PFSK-1 (cell line): ENCODE results near the gene IP6K1.

Source experiments
- FOXP2 ChIP-seq: optimal IDR thresholded peaks from 2 replicates; pipeline ENCODE3; 2011; ENCODE audit warnings: borderline replicate concordance, control low read depth, inconsistent platforms; ENCODE audit not compliant: insufficient read depth; ENCODE audit errors: extremely low read length, extremely low read depth
- POLR2AphosphoS5 ChIP-seq: IDR thresholded peaks from 2 replicates; pipeline ENCODE4 v1.6.1; 2012; ENCODE audit warnings: low read depth, mild to moderate bottlenecking, control low read depth, low read length, moderate library complexity
- REST ChIP-seq, 2 experiments: IDR thresholded peaks; 2 replicates each; pipeline versions ENCODE4 v1.6.1 to v1.8.0; 2011 to 2012; ENCODE audit warnings: low read depth in 2 of 2, low read length in 2 of 2, control low read depth in 1 of 2, inconsistent platforms in 1 of 2, mild to moderate bottlenecking in 1 of 2, moderate library complexity in 1 of 2; ENCODE audit not compliant: insufficient read depth in 1 of 2
- SIN3A ChIP-seq: IDR thresholded peaks from 2 replicates; pipeline ENCODE4 v1.6.1; 2012; ENCODE audit warnings: mild to moderate bottlenecking, low read length, moderate library complexity, borderline replicate concordance; ENCODE audit not compliant: insufficient read depth
- TAF1 ChIP-seq: IDR thresholded peaks from 2 replicates; pipeline ENCODE4 v1.6.1; 2012; ENCODE audit warnings: low read length, control low read depth, borderline replicate concordance; ENCODE audit not compliant: insufficient read depth

IP6K1 gene

GRCh38 chr3:49683162-49683561 is 103.2 kb downstream of the IP6K1 start:
- TF ChIP-seq POLR2AphosphoS5 (no peak), FOXP2 (no peak), SIN3A (no peak)

GRCh38 chr3:49681543-49681942 is 104.8 kb downstream of the IP6K1 start:
- TF ChIP-seq REST (IDR thresholded peaks at IDR 0.05; ENCODE audit: insufficient read depth in 1 of 2, low read depth in 2 of 2, low read length in 2 of 2) (no peak), POLR2AphosphoS5 (no peak), TAF1 (no peak), SIN3A (no peak), FOXP2 (no peak)

- TF ChIP-seq REST (IDR thresholded peaks at IDR 0.05; ENCODE audit: insufficient read depth in 1 of 2, low read depth in 2 of 2, low read length in 2 of 2), result no peak
- no peak for TF ChIP-seq FOXP2
- TF ChIP-seq TAF1, result no peak
- no peak for TF ChIP-seq SIN3A
- no peak for TF ChIP-seq POLR2AphosphoS5
Measured at GRCh38 chr3:49681232-49681522, 105.2 kb downstream of the IP6K1 start.

- TF ChIP-seq POLR2AphosphoS5 (no peak), TAF1 (no peak), FOXP2 (no peak), SIN3A (no peak), REST (IDR thresholded peaks at IDR 0.05; ENCODE audit: insufficient read depth in 1 of 2, low read depth in 2 of 2, low read length in 2 of 2) (no peak)
Measured at GRCh38 chr3:49680493-49681231, 105.7 kb downstream of the IP6K1 start.

- no peak for TF ChIP-seq TAF1
- TF ChIP-seq FOXP2, result no peak
- TF ChIP-seq SIN3A, result no peak
- no peak for TF ChIP-seq POLR2AphosphoS5
- TF ChIP-seq REST (IDR thresholded peaks at IDR 0.05; ENCODE audit: insufficient read depth in 1 of 2, low read depth in 2 of 2, low read length in 2 of 2), result no peak
Measured at GRCh38 chr3:49675912-49676311, 110.4 kb downstream of the IP6K1 start.
